GM12891 (cell line): Measurements from ENCODE around the gene MINK1.
A peak's percentile ranks its signal among the peaks of the same experiment; 100 is the strongest.
"Not testable (repeated sequence)": the region's sequence is repeated elsewhere in the genome, so short reads cannot be mapped to it uniquely, and the experiment has no call there.

Experiments
- DNase-seq: peaks from one replicate; pipeline ENCODE4 v3.0.0; 2011; ENCODE audit warnings: low spot score; ENCODE audit not compliant: insufficient read length
- FAIRE-seq: peaks from 2 replicates; lab custom pipeline; 2011; peaks lifted over from hg19 to GRCh38; lab: Jason Lieb, UNC
- PAX5 ChIP-seq: IDR thresholded peaks from 2 replicates; pipeline ENCODE4 v1.6.1; 2011; ENCODE audit warnings: low read length, moderate library complexity, mild to moderate bottlenecking; ENCODE audit not compliant: insufficient read depth, severe bottlenecking
- POLR2A ChIP-seq: IDR thresholded peaks from 2 replicates; pipeline ENCODE4 v1.6.1; 2011; ENCODE audit warnings: low read depth, low read length, control low read depth
- POLR2AphosphoS5 ChIP-seq: IDR thresholded peaks from 2 replicates; pipeline ENCODE4 v1.6.1; 2011; ENCODE audit warnings: low read depth, low read length, control low read depth
- POU2F2 ChIP-seq: IDR thresholded peaks from 2 replicates; pipeline ENCODE4 v1.6.1; 2011; ENCODE audit warnings: low read depth, mild to moderate bottlenecking, control low read depth, low read length, moderate library complexity
- SPI1 ChIP-seq: IDR thresholded peaks from 2 replicates; pipeline ENCODE4 v1.6.1; 2011; ENCODE audit warnings: low read depth, low read length, control low read depth
- TAF1 ChIP-seq: IDR thresholded peaks from 2 replicates; pipeline ENCODE4 v1.6.1; 2011; ENCODE audit warnings: low read depth, low read length, control low read depth

MINK1 gene

GRCh38 chr17:4849011-4849536, 15.9 kb downstream of the MINK1 start:
- no peak for TF ChIP-seq POLR2A
- TF ChIP-seq POU2F2: no peak
- no peak for TF ChIP-seq PAX5
- TF ChIP-seq POLR2AphosphoS5: no peak
- no peak for TF ChIP-seq TAF1
- TF ChIP-seq SPI1: no peak
- FAIRE-seq (no peak), DNase-seq (no peak)

DNA sequence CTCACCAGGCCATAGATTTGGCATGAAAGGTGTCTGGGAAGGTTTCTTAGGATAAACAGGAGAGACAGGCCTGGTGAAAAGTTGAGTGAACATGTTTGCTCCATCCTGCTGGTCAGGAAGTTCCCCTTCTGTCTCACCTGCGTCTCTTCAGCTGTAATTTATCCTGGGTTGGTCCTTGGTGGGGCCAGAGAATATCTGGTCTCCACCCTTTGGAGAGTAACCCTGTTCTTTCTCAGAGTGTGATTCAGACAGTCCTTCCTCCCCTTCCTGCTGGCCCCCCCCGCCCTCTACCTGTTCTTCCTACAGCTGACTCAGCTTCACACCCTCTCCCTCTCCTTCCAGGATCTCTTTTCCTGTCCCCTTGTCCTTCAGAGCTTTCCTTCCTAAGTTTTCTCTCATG, 17.1 kb downstream of the MINK1 start:
- no peak for DNase-seq
- TF ChIP-seq PAX5 (no peak), POU2F2 (no peak), TAF1 (no peak), POLR2AphosphoS5 (no peak), POLR2A (no peak), SPI1 (no peak)
- no peak for FAIRE-seq

- DNase-seq: no peak
- no peak for FAIRE-seq
- no peak for TF ChIP-seq PAX5
- no peak for TF ChIP-seq POLR2A
- no peak for TF ChIP-seq POU2F2
- no peak for TF ChIP-seq POLR2AphosphoS5
- TF ChIP-seq TAF1: no peak
- no peak for TF ChIP-seq SPI1
Measured at GRCh38 chr17:4851084-4851483, 17.9 kb downstream of the MINK1 start.

- FAIRE-seq (peak; percentile 66), DNase-seq (no peak)
- no peak for TF ChIP-seq SPI1
- no peak for TF ChIP-seq PAX5
- no peak for TF ChIP-seq POLR2A
Measured at GRCh38 chr17:4852567-4853207, 19.5 kb downstream of the MINK1 start.

- no peak for DNase-seq
- no peak for TF ChIP-seq POLR2AphosphoS5
- TF ChIP-seq POU2F2: no peak
- TF ChIP-seq TAF1: no peak
- TF ChIP-seq POLR2A: no peak
- TF ChIP-seq PAX5: no peak
- TF ChIP-seq SPI1: no peak
- FAIRE-seq: peak; percentile 74
Measured at GRCh38 chr17:4853208-4853671, 20.1 kb downstream of the MINK1 start.

DNA sequence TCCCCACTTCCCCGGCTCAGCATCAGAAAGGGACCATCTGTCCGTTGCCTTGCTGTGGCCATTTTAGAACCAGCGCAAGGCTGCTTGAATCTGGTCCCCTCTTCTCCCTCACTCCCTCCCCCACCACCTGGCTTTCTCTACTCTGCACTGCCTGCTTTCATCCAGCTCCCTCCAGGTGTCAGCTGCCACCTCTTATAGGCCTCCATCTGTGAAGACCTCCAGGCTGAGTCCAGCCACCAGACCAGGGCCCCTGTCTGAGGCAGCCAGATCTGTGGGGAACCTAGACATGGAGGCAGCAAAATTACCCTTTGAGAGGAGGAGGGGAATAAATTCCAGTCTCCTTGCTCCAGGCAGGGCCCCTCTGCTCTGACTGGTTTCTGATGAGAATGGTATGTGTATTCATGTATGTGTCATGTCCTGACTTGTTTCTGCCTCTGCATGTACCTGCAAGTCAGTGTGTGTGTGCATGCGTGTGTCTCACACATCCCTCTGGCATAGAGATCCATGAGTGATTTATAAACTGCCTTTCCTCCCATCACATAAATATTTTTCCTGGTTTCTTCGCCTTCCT, 21.1 kb downstream of the MINK1 start:
- no peak for TF ChIP-seq POLR2A
- no peak for TF ChIP-seq TAF1
- FAIRE-seq: peak; percentile 20
- DNase-seq: no peak

GRCh38 chr17:4856271-4856936, 23.3 kb downstream of the MINK1 start:
- DNase-seq (no peak), FAIRE-seq (no peak)
- TF ChIP-seq SPI1: no peak
- TF ChIP-seq POLR2AphosphoS5: no peak
- TF ChIP-seq PAX5: no peak
- no peak for TF ChIP-seq TAF1
- TF ChIP-seq POLR2A: no peak
- no peak for TF ChIP-seq POU2F2

GRCh38 chr17:4856937-4857314, 23.8 kb downstream of the MINK1 start:
- FAIRE-seq: no peak
- DNase-seq: no peak
- TF ChIP-seq POU2F2 (no peak), PAX5 (no peak), SPI1 (no peak), POLR2A (no peak), TAF1 (no peak), POLR2AphosphoS5 (no peak)

DNA sequence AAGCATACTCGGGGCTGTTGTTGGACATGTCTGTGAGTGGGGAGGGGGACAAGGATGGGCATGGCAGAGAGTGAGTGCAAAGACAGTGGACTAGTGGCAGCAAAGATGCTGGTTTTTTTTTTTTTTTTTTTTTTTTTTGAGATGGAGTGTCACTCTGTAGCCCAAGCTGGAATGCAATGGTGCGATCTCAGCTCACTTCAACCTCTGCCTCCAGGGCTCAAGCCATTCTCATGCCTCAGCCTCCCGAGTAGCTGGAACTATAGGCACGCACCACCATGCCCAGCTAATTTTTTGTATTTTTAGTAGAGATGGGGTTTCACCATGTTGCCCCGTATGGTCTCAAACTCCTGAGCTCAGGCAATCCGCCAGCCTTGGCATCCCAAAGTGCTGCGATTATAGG, 24.2 kb downstream of the MINK1 start:
- not testable (repeated sequence) for DNase-seq, FAIRE-seq

DNA sequence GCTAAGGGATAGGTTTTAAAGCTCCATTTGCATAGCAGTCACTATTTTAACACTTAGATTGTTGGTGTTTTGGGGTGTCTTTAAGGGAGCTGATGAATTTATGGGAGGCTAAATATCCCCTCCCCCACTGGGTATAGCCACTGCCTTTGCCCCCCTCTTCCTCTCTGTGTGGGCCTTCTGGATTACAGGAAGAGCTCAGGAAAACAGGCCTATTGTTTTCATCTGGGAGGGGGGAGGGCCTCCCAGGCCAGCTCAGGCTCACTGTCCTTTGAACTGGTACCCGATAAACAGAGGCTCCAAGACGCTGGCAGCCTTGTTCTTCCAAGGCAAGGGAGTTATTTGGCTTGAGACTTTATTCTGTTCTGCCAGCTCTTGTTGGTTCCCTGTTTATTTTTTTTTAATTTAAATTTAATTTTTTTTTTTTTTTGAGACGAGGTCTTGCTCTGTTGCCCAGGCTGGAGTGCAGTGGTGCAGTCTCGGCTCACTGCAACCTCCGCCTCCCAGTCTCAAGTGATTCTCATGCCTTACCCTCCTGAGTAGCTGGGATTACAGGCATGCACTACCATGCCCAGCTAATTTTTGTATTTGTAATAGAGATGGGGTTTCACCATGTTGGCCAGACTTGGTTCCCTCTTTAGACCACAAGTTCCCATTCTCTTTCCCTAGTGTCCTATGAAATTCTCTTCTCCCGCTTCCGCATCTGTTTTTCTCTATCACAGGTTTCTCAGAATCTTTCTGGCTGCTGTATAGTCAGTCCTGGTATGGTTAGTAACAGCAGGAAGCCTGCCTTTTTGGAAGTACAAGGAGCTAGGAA, 25.1 kb downstream of the MINK1 start:
- DNase-seq: no peak
- no peak for TF ChIP-seq POU2F2
- TF ChIP-seq PAX5: no peak
- no peak for TF ChIP-seq SPI1
- TF ChIP-seq TAF1: no peak
- TF ChIP-seq POLR2A: no peak
- TF ChIP-seq POLR2AphosphoS5: no peak
- FAIRE-seq: no peak
